Large intestine (tissue), 3 donors: Measurements from ENCODE around the gene NEIL3. TPM values are rescaled to one million over a fixed set of nuclear protein-coding genes. Genes with fewer than 3 reads are reported as not detected.

Experiments
- DNase-seq, 2 donors: peaks; one replicate each; pipeline versions ENCODE4 v3.0.0 to v3.0.0-alpha.2; 2013
- H3K27ac ChIP-seq: one replicate; pipeline ENCODE4 v1.5.1; 2013; ENCODE audit warnings: low read length
- H3K27me3 ChIP-seq: 2 replicates; pipeline ENCODE4 v1.6.1; 2013; ENCODE audit warnings: low read length; ENCODE audit not compliant: control insufficient read depth, insufficient read depth
- H3K36me3 ChIP-seq: 2 replicates; pipeline ENCODE4 v1.6.1; 2013; ENCODE audit warnings: low read length; ENCODE audit not compliant: control insufficient read depth, insufficient read depth
- H3K4me1 ChIP-seq: one replicate; pipeline ENCODE4 v1.6.1; 2013; ENCODE audit warnings: low read length; ENCODE audit not compliant: control insufficient read depth, insufficient read depth
- H3K4me3 ChIP-seq: one replicate; pipeline ENCODE4 v1.5.1; 2013; ENCODE audit warnings: low read length
- H3K9me3 ChIP-seq: one replicate; pipeline ENCODE4 v1.6.1; 2013; ENCODE audit warnings: mild to moderate bottlenecking, low read depth, low read length, moderate library complexity; ENCODE audit not compliant: control insufficient read depth
- WGBS: methylation state at CpG from one replicate; pipeline ENCODE4 v1.1.5; 2013; ENCODE audit warnings: low lambda C conversion rate; ENCODE audit not compliant: insufficient coverage; 5-methylcytosine and 5-hydroxymethylcytosine counted together
- polyA plus RNA-seq: library from polyadenylated mRNA; unstranded; fragments of 120-200 nt; gene quantifications from one replicate; pipeline ENCODE4 v1.2.1, GENCODE V29; 2013

NEIL3 gene
- polyA plus RNA-seq, 1 donor: 2.6 TPM

DNA sequence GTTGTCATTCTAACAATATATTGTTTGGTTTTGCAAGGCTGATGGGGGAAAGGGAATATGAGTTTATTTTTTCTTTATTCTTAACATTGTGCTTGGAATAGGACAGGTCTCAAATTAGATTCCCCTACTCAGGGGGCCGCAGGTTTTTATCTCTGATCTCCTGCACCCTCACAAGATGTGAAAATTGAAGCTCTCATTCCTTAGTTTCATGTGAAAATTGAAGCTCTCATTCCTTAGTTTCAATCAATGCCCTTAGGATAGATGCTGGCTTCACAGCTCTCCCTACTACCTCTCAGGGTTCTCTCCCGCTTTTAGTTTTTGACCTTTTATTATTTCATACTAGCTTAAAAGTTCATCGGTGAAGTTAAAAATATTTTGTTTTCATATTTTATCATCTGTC lies 12.0 kb downstream of the NEIL3 start:
- Histone ChIP-seq H3K9me3 (no peaks in the 10 kb centered on the region), H3K4me3 (no peak overlapping the region)
- WGBS: 100% methylated on average over 2 of the region's 3 CpGs

DNA sequence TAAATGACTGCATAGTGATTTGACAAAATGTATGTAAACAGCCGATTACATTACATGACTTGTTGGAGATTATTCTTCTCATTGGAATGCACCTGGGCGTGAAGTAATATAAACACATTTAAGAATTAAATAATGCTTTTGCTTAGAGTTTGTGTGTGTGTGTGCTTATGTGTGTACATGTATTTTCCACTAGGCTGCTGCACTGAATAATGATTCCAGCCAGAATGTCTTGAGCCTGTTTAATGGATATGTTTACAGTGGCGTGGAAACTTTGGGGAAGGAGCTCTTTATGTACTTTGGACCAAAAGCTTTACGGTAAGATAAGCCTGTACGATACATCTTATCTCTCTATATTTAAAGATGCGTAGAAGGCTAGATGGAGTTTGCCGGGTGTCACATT lies 12.6 kb downstream of the NEIL3 start:
- Histone ChIP-seq H3K4me1 (no peaks in the 10 kb centered on the region), H3K27ac (no peak overlapping the region), H3K36me3 (no peaks in the 10 kb centered on the region), H3K27me3 (no peaks in the 10 kb centered on the region), H3K9me3 (no peaks in the 10 kb centered on the region), H3K4me3 (no peak overlapping the region)
- peak in 1 of 2 donors; percentile 42 for DNase-seq
- no CpG with 5 or more reads among the region's 7 CpGs for WGBS

More for the DNA sequence above, 12.0 kb downstream of the NEIL3 start:
- no peaks in the 10 kb centered on the region for H3K27me3 ChIP-seq
- H3K27ac ChIP-seq: no peak overlapping the region
- DNase-seq: no peak
- no peaks in the 10 kb centered on the region for H3K4me1 ChIP-seq
- no peaks in the 10 kb centered on the region for H3K36me3 ChIP-seq

DNA sequence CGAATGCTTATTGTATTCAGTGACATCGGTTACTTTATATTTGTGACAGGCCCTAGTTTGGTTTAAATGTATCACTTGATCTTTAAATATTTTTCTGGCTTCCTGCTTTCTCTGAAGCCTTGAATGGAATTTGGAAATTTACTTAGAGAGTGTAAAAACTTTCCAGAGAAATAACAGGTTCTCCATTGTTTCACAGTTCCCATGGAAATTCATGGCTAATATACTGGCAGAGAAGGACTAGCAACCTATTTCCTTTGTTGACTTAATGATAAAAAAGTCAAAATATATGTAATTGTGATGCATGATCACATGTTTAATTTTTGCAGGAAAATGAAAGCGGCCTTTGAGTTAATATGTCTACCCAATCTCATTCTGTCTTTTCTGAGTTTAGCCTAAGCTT lies 13.2 kb downstream of the NEIL3 start:
- WGBS: 86% methylated on average over 2 of the region's 3 CpGs
- H3K27me3 ChIP-seq: no peaks in the 10 kb centered on the region
- H3K27ac ChIP-seq: no peak overlapping the region
- H3K9me3 ChIP-seq: no peaks in the 10 kb centered on the region
- no peaks in the 10 kb centered on the region for H3K4me1 ChIP-seq
- DNase-seq: no peak
- H3K4me3 ChIP-seq: no peak overlapping the region
- H3K36me3 ChIP-seq: no peaks in the 10 kb centered on the region

GRCh38 chr4:177323416-177323815 lies 13.7 kb downstream of the NEIL3 start:
- DNase-seq: no peak
- H3K9me3 ChIP-seq: no peaks in the 10 kb centered on the region
- H3K36me3 ChIP-seq: no peaks in the 10 kb centered on the region
- H3K4me3 ChIP-seq: no peak overlapping the region
- no peak overlapping the region for H3K27ac ChIP-seq
- H3K27me3 ChIP-seq: no peaks in the 10 kb centered on the region
- WGBS: no CpG with 5 or more reads among the region's 1 CpG
- no peaks in the 10 kb centered on the region for H3K4me1 ChIP-seq

DNA sequence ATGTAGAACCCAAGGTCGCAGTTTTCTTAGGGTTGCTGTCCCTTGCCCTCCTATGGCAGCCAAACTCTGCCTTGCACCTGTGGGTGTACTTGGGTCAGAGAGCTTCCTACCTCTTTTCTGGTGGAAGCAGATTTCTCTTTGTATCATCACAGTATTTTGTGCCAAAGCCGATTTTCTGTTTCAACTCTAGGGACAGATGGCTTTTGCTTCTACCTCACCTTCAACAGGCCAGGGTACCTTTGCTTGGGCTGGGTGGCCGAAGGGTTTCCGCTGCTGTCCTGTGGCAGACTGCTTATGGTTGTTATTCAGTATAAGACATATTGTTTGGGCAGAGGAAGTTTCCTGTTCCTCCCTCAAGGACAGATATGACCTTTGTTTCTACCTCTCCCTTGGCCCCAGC lies 22.4 kb downstream of the NEIL3 start:
- DNase-seq: no peak
- Histone ChIP-seq H3K4me1 (no peaks in the 10 kb centered on the region), H3K36me3 (no peaks in the 10 kb centered on the region), H3K27me3 (no peaks in the 10 kb centered on the region), H3K27ac (no peak overlapping the region), H3K4me3 (no peak overlapping the region), H3K9me3 (peaks cover 3% of the 10 kb centered on the region)
- WGBS: no CpG with 5 or more reads among the region's 4 CpGs

GRCh38 chr4:177339477-177340374 lies 30.1 kb downstream of the NEIL3 start:
- WGBS: 70% methylated on average over 2 of the region's 5 CpGs

DNA sequence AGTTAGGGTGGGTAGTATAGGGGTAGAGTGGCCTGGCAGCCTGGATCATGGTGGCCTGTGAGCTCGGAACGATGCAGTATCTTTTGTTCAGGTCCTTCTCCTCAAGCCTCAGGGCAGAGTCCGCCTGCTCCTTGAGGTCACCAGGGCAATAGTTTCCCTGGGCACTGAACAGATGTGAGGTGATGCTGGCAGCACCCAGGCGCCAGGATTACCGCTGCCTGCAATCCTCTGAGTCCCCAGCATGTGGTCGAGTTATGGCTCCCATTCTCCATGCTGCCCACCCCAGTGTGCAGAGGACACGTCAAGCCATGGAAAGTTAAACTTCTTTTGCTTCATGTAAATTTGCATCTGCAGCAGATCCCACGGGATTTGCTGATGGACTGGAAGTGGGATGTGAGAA lies 38.7 kb downstream of the NEIL3 start:
- Histone ChIP-seq H3K27me3 (no peaks in the 10 kb centered on the region), H3K4me1 (no peaks in the 10 kb centered on the region), H3K36me3 (no peaks in the 10 kb centered on the region), H3K27ac (no peak overlapping the region), H3K9me3 (no peaks in the 10 kb centered on the region), H3K4me3 (no peak overlapping the region)
- DNase-seq: no peak
- WGBS: no CpG with 5 or more reads among the region's 8 CpGs

More at GRCh38 chr4:177339477-177340374, 30.1 kb downstream of the NEIL3 start:
- Histone ChIP-seq H3K27me3 (no peaks in the 10 kb centered on the region), H3K4me3 (no peak overlapping the region), H3K9me3 (no peaks in the 10 kb centered on the region), H3K36me3 (no peaks in the 10 kb centered on the region), H3K4me1 (no peaks in the 10 kb centered on the region), H3K27ac (no peak overlapping the region)
- DNase-seq: peak; percentile 23 to 64

DNA sequence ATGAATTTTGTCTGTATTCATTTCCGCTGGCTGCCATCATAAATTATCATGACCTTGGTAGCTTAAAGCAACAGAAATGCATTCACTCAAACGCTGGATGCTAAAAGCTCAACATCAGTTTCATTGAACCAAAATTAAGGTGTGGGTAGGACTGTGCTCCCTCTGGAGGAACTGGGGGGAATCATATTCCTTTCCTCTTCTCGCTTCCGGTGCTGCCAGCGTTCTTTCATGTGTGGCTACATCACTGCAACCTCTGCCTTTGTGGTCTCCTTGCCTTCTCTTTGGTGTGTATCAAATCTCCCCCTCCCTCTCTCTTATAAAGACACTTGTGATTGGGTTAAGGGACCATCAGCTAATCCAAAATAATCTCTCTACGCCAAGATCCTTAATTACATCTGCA lies 39.5 kb downstream of the NEIL3 start:
- no peak overlapping the region for H3K27ac ChIP-seq
- no peak for DNase-seq
- H3K4me3 ChIP-seq: no peak overlapping the region
- WGBS: 100% methylated on average over 3 of the region's 6 CpGs
- H3K4me1 ChIP-seq: no peaks in the 10 kb centered on the region
- H3K27me3 ChIP-seq: no peaks in the 10 kb centered on the region
- H3K36me3 ChIP-seq: no peaks in the 10 kb centered on the region
- no peaks in the 10 kb centered on the region for H3K9me3 ChIP-seq

DNA sequence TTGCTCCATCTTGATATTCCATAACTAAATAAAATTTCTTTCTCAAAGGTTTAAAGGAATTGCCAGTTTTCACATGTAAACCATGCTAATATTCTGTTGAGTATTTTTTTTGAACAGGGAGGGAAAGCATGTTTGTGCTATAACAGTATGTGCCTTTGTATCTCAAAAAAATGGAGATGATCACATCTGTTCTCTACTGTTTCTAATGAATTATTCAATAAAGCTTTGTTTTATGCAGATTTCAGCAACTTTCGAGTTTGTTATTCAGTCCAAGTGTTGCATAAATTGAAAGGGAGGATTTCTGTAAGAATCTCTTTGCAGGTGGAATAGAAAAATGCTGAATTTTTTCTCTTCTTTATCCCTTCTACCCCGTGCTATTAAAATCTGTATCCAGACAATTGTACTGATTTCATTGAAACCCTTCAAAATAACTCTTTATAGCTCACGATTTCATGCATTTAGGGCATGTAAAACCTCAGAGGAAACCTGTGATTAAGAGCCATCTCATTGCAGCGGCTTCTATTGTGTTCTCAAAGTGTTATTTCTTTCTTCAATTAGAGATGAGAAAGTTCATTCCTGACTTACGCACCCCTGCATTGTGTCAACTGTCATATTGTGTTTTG lies 42.1 kb downstream of the NEIL3 start:
- Histone ChIP-seq H3K36me3 (no peaks in the 10 kb centered on the region), H3K27ac (no peak overlapping the region), H3K4me1 (no peaks in the 10 kb centered on the region), H3K4me3 (no peak overlapping the region), H3K9me3 (no peaks in the 10 kb centered on the region), H3K27me3 (no peaks in the 10 kb centered on the region)
- no peak for DNase-seq
- WGBS: 80% methylated on average over 1 of the region's 5 CpGs

GRCh38 chr4:177356206-177356605 lies 46.5 kb downstream of the NEIL3 start:
- Histone ChIP-seq H3K27ac (no peak overlapping the region), H3K9me3 (no peaks in the 10 kb centered on the region), H3K36me3 (no peaks in the 10 kb centered on the region), H3K4me3 (no peak overlapping the region), H3K4me1 (no peaks in the 10 kb centered on the region), H3K27me3 (no peaks in the 10 kb centered on the region)
- no peak for DNase-seq
